ENCODE measurements around the gene SMIM43.

Gene SMIM43

GRCh38 chr4:121764702-121765367 lies at the start of gene SMIM43:
SMIM43 (minus strand) TSS chr4:121765164; CDS start chr4:121765105, 59 bp downstream.
- no peak for DNase-seq (ENCODE audit: low read depth in 2 of 2)

GRCh38 chr4:121814756-121815155 lies 49.8 kb upstream of the SMIM43 start:
- DNase-seq (ENCODE audit: low read depth in 2 of 2): no peak

- no peak for DNase-seq (ENCODE audit: low read depth in 2 of 2)
These were observed 46.2 kb upstream of the SMIM43 start for GRCh38 chr4:121811122-121811521.

DNA sequence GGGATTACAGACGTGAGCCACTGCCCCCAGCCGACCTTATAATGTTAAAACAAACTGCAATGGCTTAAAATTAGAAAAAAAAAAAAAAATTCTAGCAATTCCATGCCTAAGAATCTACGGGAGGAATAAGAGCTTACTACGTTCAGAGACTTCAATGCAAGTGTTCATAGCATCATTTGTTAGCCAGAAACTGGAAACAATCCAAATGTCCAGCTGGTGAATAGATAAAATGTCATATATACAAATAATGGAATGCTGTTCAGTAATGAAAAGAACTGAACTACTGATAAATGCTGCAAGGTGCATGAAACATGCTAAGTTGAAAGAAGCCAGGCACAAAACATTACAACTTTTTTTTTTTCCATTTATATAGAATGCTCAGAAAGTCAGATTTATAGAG lies 41.4 kb upstream of the SMIM43 start:
- DNase-seq (ENCODE audit: low read depth in 2 of 2): no peak

- no peak for DNase-seq (ENCODE audit: low read depth in 2 of 2)
These were observed 36.7 kb upstream of the SMIM43 start for GRCh38 chr4:121801715-121802075.

DNA sequence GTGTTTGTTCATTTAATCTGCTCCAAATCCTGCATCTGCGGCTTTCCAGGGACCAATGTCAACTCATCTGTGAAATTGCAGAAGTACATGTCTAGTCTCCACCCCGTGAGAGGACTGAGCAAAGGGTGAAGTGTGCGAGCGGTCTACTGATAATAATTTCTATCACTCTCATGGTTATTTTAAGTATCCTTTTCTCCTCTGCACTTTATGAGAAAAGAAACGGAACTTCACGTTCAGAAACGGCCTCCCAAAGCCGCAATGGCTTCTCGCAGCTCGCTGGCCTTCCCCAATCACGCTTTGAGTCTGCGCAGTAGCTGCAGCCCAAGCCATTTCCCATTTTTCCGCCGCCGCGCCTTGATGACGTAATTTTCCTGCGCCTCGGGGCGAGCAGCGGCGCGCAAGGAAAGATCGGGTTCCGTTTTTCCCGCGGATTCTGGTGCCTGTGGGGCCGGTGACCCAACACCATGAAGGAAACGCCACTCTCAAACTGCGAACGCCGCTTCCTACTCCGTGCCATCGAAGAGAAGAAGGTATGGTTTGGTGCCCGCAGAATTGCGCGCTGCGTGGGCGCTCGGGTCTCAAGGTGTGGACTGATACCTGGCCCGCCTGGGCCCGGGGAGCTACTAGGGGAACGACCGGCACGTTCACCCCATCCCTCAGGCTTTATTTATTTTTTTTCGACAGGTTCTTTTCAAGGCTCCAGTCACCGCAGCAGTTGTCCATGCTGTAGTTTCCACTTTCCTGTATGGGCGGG lies 36.2 kb upstream of the SMIM43 start, which contains the start of gene EXOSC9:
Gene EXOSC9, plus strand, starts transcription at position 363 of the 754 bp plus-strand sequence. Its CDS starts 102 bp downstream, at position 465.
- peak; percentile 94 for DNase-seq (ENCODE audit: low read depth in 2 of 2)

GRCh38 chr4:121800638-121800960 lies 35.6 kb upstream of the SMIM43 start:
- no peak for DNase-seq (ENCODE audit: low read depth in 2 of 2)

- no peak for DNase-seq (ENCODE audit: low read depth in 2 of 2)
These were observed 35.0 kb upstream of the SMIM43 start for GRCh38 chr4:121799867-121800501.

DNA sequence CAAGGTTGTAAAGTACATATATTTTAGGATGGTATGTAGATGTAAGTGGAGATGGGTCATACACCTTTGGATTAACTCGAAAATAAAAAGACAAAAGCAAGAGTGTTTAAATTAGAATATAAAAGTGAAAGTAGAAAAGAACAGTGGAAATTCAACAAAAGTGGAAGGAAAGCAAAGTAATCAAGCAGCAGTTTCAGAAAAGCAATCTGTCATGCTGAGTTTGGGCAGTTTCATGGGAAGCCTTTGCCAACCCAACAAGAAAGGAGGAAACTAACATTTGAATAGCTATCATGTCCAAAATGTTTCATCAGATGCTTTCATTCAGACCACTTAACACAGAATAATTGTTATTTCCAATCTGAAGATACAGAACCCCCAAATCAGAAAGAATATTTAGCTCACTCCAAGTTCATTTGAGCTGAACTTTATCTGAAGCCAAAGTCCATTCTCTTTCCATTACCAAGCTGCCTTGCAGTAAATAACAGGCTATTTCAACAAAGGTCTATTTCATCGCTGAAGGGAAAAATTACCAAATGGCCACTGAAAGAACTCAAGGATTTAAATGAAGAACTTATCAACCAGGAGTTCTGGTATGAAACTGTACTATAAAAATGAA lies 34.4 kb upstream of the SMIM43 start:
- DNase-seq (ENCODE audit: low read depth in 2 of 2): no peak

- DNase-seq (ENCODE audit: low read depth in 2 of 2): no peak
These were observed 31.3 kb upstream of the SMIM43 start for GRCh38 chr4:121796283-121796682.

DNA sequence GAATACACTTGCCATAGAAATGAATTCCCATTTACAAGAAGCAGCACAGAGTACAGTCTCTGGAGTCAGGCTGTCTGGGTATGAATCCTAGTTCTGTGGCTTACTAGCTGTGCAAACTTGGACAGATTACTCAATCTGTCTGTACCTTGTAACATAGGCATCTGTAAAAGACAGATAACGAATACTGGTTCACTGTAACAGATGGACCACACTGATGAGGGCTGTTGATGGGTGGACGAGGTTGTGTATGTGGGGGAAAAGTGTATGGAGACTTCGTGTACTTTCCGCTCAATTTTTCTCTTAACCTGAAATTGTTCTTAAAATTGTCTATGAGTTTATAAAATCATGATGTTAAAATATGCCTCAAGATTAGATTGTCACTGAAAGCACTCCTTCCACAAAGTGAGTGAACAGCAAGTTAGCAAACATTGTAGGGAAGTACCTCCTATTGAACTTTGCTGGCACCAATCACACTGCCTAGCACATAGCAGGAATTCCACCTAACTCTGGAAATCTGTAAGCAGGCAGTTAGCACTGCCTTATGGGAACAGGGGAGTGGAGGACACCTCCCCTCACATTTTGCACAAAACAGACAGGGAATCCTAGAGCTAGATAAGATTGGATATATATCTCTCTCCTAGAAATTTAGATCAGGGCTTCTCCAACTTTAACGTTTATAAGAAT lies 29.7 kb upstream of the SMIM43 start:
- no peak for DNase-seq (ENCODE audit: low read depth in 2 of 2)

- no peak for DNase-seq (ENCODE audit: low read depth in 2 of 2)
These were observed 28.0 kb upstream of the SMIM43 start for GRCh38 chr4:121792966-121793365.

GRCh38 chr4:121791481-121791880 lies 26.5 kb upstream of the SMIM43 start:
- DNase-seq (ENCODE audit: low read depth in 2 of 2): no peak

DNA sequence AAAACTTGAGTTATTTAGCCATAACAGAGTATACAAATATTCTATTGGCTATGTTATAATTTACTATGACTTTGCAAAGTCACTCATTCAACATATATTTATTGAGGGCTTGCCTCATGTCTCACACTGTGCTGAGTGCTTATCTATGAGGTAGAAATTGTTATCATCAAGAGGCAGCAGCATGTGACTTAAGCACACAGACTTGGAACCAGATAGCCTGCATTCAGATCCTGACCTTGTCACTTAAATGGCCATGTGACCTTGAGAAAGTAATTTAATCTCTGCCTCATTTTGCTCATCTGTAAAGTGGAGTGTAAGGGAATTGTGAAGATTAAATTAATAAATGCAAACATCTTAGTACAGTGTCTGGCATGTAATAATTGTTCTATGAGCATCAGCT lies 26.0 kb upstream of the SMIM43 start:
- DNase-seq (ENCODE audit: low read depth in 2 of 2): no peak

GRCh38 chr4:121789960-121790829 lies 25.2 kb upstream of the SMIM43 start:
- no peak for DNase-seq (ENCODE audit: low read depth in 2 of 2)

DNA sequence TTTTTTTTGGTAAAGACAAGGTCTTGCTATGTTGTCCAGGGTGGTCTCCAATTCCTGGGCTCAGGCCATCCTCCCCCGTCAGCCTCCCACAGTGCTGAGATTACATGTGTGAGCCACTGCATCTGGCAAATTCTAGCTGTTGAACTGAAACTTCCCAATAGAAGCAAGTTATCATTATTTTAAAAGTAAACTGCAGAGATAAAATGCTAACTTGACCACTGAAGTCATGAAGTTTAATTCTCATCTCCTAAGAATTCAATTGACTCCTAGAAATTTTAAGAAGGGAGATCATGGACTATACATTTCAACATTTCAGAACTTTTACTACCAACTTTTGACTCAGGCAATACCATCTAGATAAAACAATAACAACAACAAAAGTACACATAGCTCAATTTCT lies 24.5 kb upstream of the SMIM43 start:
- no peak for DNase-seq (ENCODE audit: low read depth in 2 of 2)

DNA sequence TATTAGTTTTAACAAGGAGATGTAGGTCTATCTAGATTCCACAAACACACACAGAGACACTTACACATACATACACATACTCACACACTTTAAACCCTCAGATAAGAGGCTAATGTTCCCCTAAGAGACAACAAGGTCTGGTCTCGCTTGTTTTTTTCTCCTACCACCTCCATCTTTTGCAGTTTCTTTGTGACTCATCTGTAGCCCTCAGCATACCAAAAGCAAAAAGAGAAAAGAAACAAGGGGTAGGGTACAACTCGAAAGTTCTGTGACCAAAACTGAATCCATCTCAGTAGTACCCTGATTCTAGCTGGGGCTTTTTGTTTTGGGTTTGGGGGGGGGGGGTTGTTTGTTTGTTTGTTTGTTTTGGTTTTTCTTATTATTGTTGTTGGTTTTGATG lies 23.9 kb upstream of the SMIM43 start:
- DNase-seq (ENCODE audit: low read depth in 2 of 2): no peak

DNA sequence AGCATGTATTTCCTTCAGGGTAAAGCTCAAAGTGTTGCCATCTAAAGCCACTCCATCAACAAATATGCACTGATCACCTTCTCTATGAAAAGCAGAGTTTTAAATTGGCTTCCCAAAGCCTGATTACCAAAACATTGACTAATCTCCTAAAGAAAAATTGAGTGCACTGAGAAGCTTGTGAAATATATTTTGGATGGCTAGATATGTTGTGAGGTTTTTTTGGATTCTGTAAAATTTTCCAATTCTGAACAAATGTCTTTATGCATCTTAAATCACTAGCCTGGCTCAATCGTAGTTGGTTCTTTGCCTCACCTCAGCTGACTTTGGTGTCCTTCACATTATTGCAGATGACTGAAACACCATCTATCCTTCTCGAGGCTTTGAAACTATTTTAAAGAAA lies 21.3 kb upstream of the SMIM43 start:
- DNase-seq (ENCODE audit: low read depth in 2 of 2): no peak

GRCh38 chr4:121785479-121785878 lies 20.5 kb upstream of the SMIM43 start:
- DNase-seq (ENCODE audit: low read depth in 2 of 2): no peak

DNA sequence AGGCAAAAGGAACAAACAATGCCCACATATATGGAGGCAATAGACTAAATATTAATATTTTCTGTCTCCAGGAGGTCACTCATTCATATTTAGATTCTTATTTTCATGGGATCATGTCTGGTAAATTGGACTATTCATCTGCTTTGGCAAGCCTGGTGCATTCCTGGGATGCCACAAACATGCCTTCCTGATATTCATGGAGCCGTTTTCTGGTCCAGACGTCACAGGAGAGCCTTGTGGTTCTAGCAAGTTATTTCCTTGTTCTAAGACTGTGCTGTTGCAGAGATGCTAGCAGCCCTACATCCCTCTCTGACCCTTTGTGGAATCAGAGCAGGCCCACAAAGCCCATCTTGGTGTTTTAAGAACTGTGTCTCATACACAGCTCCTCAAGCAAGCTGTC lies 20.0 kb upstream of the SMIM43 start:
- no peak for DNase-seq (ENCODE audit: low read depth in 2 of 2)

GRCh38 chr4:121784401-121784800 lies 19.4 kb upstream of the SMIM43 start:
- no peak for DNase-seq (ENCODE audit: low read depth in 2 of 2)

Data from activated CD4-positive, alpha-beta T cell treated with anti-CD3 and anti-CD28 coated beads for 24 hours (primary cell).